Body of pancreas (tissue), 4 donors: ENCODE results near the gene PPFIA4.

Experiments used
- CTCF ChIP-seq, 7 experiments: fragments of 450-650 bp in 4 of 7; fragments of 200-600 bp in 3 of 7; sonication (generic) in 3 of 7; IDR thresholded peaks; one replicate each; pipeline ENCODE4 v1.5.1; 2016 to 2019; ENCODE audit warnings: antibody characterized with exemption in 7 of 7
- POLR2A ChIP-seq, 3 donors: fragments of 450-650 bp; IDR thresholded peaks; one replicate each; pipeline ENCODE4 v1.6.1; 2016; ENCODE audit warnings: antibody characterized with exemption in 3 of 3, mild to moderate bottlenecking in 2 of 3

DNA sequence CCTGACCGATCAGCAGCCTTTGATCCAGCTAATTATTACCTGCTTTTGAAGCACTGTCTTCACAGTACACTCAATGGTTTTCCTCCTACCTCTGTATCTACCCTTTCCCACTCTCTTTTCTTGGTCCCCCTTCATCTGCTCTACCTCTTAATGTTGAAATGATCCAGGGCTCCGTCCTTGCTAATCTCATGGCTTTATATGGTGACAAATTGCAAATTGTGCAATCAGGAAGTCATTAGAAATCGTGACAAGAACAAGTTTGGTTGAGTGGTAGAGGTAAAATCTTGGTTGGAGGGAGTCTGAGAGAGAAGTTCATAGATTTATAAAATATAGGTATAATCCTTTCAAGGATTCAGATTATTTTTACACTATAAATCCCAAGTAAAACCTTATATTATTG is 49.7 kb upstream of the PPFIA4 start:
- no peak for TF ChIP-seq POLR2A (IDR thresholded peaks at IDR 0.05)
- TF ChIP-seq CTCF (IDR thresholded peaks at IDR 0.05) = no peak
